Thoracic aorta (tissue), 2 donors: ENCODE results near the gene ZNF490. TPM values are rescaled to one million over a fixed set of nuclear protein-coding genes. Genes with fewer than 3 reads are reported as not detected.

Experiments used
- ATAC-seq: fragments of 150-250 bp; one replicate; pipeline ENCODE4 v1.8.0; 2017; ENCODE audit warnings: low read depth; ENCODE audit not compliant: insufficient number of reproducible peaks, low FRiP score
- DNase-seq: peaks from one replicate; pipeline ENCODE4 v3.0.0-alpha.2; 2020; ENCODE audit warnings: low spot score
- H3K27ac ChIP-seq, 2 donors: fragments of 200-600 bp; sonication (generic); 1 replicate in 1 of 2; 2 replicates in 1 of 2; pipeline ENCODE4 v1.5.1; 2016; ENCODE audit warnings: mild to moderate bottlenecking in 2 of 2, moderate library complexity in 2 of 2
- H3K27me3 ChIP-seq: fragments of 200-600 bp; sonication (generic); replicated peaks from 2 replicates; pipeline ENCODE4 v1.6.0; 2016; ENCODE audit warnings: mild to moderate bottlenecking; ENCODE audit not compliant: insufficient read depth
- H3K36me3 ChIP-seq: fragments of 200-600 bp; sonication (generic); one replicate; pipeline ENCODE4 v1.5.1; 2016
- H3K4me1 ChIP-seq, 2 donors: fragments of 200-600 bp; sonication (generic); 1 replicate in 1 of 2; 2 replicates in 1 of 2; pipeline versions ENCODE4 v1.5.1 to v1.6.0; 2016; ENCODE audit warnings: low read depth in 2 of 2, mild to moderate bottlenecking in 1 of 2; ENCODE audit not compliant: control insufficient read depth in 1 of 2
- H3K4me3 ChIP-seq: fragments of 200-600 bp; sonication (generic); 2 replicates; pipeline ENCODE4 v1.5.1; 2016; ENCODE audit warnings: mild to moderate bottlenecking
- H3K9me3 ChIP-seq: fragments of 200-600 bp; sonication (generic); 2 replicates; pipeline ENCODE4 v1.5.1; 2016
- total RNA-seq, 2 donors: library from RNA; depleted of rRNA; stranded (reverse); fragments of >200 nt; gene quantifications; one replicate each; pipeline versions ENCODE4 v1.1.0 to v1.2.3, GENCODE V29; 2016
- TF ChIP-seq, protein P1 (sequence below): fragments of 200-600 bp; sonication (generic); IDR thresholded peaks from one replicate; pipeline ENCODE4 v1.5.1; 2019; ENCODE audit warnings: antibody characterized with exemption

ZNF490 gene
- 1 to 10 TPM; 3.4 to 8.1 TPM for total RNA-seq

- Histone ChIP-seq H3K9me3 (no peaks in the 10 kb centered on the region), H3K27me3 (no peaks in the 10 kb centered on the region), H3K36me3 (peaks cover 9% of the 10 kb centered on the region), H3K27ac (peak within 1 kb of the TSS; percentile 99 to 100), H3K4me3 (peak within 1 kb of the TSS; percentile 100), H3K4me1 (peaks cover 34 to 48% of the 10 kb centered on the region in 2 donors)
- TF ChIP-seq, protein P1, sequence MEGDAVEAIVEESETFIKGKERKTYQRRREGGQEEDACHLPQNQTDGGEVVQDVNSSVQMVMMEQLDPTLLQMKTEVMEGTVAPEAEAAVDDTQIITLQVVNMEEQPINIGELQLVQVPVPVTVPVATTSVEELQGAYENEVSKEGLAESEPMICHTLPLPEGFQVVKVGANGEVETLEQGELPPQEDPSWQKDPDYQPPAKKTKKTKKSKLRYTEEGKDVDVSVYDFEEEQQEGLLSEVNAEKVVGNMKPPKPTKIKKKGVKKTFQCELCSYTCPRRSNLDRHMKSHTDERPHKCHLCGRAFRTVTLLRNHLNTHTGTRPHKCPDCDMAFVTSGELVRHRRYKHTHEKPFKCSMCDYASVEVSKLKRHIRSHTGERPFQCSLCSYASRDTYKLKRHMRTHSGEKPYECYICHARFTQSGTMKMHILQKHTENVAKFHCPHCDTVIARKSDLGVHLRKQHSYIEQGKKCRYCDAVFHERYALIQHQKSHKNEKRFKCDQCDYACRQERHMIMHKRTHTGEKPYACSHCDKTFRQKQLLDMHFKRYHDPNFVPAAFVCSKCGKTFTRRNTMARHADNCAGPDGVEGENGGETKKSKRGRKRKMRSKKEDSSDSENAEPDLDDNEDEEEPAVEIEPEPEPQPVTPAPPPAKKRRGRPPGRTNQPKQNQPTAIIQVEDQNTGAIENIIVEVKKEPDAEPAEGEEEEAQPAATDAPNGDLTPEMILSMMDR, result no peak
- ATAC-seq (peak; percentile 99), DNase-seq (peak; percentile 98)
Measured at GRCh38 chr19:12610540-12611360, at the start of gene ZNF490, which contains the start of gene ZNF791. TSS of gene ZNF490 (minus strand) at chr19:12610813. CDS start at chr19:12610680, 133 bp downstream. TSS of gene ZNF791 (plus strand) at chr19:12610920. CDS start at chr19:12611080, 160 bp downstream.

DNA sequence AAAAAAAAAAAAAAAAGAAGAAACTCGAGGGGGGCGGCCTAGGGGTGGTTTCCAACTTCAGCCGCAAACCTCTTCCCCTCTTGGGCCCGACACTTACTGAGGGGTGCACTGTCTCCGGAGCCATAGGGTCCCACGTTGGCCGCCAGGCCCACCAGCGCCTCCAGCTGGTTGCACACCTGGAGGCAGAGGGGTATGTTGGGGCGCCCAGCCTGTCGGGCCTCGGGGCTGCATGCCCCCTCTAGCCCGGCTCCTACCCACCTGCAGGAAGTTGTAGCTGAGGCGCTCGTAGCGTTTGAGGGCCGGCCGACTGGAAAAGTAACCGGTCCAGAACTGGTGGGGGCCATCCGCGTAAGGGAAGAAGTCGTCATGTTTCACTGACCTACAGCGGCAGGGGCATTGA lies 47.4 kb upstream of the ZNF490 start:
- Histone ChIP-seq H3K4me1 (no peaks in the 10 kb centered on the region), H3K27ac (no peak overlapping the region), H3K27me3 (no peaks in the 10 kb centered on the region), H3K4me3 (no peak overlapping the region), H3K9me3 (no peaks in the 10 kb centered on the region), H3K36me3 (peaks cover 22% of the 10 kb centered on the region)
- ATAC-seq (no peak), DNase-seq (no peak)
- TF ChIP-seq, protein P1, result no peak

GRCh38 chr19:12656899-12657571 lies 46.4 kb upstream of the ZNF490 start:
- DNase-seq (no peak), ATAC-seq (no peak)
- Histone ChIP-seq H3K27ac (no peak overlapping the region), H3K4me3 (no peak overlapping the region), H3K4me1 (no peaks in the 10 kb centered on the region), H3K36me3 (peaks cover 22% of the 10 kb centered on the region), H3K9me3 (no peaks in the 10 kb centered on the region), H3K27me3 (no peaks in the 10 kb centered on the region)
- TF ChIP-seq, protein P1, result no peak

DNA sequence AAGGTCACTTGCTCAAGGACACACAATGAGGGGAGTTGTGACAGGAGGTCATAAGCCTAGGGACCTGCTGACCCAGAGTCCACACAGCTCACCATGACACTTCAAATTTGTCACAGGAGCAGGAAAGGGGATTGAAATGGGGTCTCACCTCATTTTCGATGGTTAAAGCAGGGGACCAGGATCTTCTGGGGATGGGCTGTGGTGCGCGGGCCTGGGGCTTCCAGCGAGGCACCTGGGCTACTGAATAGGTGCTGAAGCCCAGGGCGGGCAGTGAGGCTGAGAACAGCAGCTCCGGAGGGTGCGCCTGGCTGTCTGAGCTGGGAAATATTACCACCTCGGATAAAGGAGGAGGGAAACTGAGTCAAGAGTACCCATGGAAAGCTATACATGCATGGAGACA lies 44.9 kb upstream of the ZNF490 start:
- Histone ChIP-seq H3K4me1 (no peaks in the 10 kb centered on the region), H3K36me3 (peaks cover 11% of the 10 kb centered on the region)
- TF ChIP-seq, protein P1, result no peak

GRCh38 chr19:12652219-12652618 lies 41.6 kb upstream of the ZNF490 start:
- DNase-seq (no peak), ATAC-seq (no peak)
- H3K27ac ChIP-seq, result no peak overlapping the region
- no peaks in the 10 kb centered on the region for H3K27me3 ChIP-seq
- H3K36me3 ChIP-seq, result peaks cover under 1% of the 10 kb centered on the region
- TF ChIP-seq, protein P1, result no peak
- no peaks in the 10 kb centered on the region for H3K9me3 ChIP-seq
- peaks cover 9 to 11% of the 10 kb centered on the region in 2 donors for H3K4me1 ChIP-seq
- no peak overlapping the region for H3K4me3 ChIP-seq

More for the DNA sequence above, 44.9 kb upstream of the ZNF490 start:
- H3K27me3 ChIP-seq, result no peaks in the 10 kb centered on the region
- no peak for ATAC-seq
- no peak overlapping the region for H3K4me3 ChIP-seq
- no peak overlapping the region for H3K27ac ChIP-seq
- no peaks in the 10 kb centered on the region for H3K9me3 ChIP-seq
- no peak for DNase-seq
